Measurements from ENCODE around the gene TP53I11.

DNA sequence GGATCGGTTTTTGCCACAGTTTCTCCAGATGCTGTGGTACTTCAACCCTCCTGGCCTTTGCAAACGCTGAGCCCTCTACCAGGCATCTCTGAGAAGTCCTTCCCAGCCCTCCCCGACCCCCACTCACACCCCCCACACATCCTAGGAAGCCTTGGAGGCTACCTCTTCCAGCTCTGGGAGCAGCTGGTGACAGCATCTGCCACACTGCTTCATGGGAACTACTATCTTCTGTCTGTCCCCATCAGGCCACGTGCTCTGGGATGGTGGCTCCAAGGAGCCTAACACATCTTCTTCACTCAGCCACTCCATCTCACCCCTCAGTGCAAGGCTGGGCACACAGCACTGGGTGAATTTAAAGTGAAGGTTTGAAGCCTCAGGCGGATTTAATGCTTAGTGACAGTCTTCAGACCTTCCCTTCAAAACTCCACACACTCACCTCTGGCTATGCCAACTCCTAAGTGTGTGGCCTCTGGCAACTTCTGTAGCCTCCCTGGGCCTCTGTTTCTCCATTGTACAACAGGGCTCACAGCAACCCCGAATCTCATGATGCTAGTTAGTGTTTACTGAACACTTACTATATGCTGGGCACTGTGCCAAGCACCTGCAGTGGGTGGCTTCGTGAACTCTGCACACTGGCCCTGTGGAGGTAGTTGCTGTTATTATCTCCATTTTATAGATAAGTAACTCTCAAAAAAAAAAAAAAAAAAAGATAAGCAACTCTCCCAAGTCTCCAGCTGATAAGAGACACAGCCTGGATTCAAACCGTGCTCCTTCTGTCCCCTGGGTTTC, 7.3 kb upstream of the TP53I11 start:
- TF ChIP-seq, protein P1, sequence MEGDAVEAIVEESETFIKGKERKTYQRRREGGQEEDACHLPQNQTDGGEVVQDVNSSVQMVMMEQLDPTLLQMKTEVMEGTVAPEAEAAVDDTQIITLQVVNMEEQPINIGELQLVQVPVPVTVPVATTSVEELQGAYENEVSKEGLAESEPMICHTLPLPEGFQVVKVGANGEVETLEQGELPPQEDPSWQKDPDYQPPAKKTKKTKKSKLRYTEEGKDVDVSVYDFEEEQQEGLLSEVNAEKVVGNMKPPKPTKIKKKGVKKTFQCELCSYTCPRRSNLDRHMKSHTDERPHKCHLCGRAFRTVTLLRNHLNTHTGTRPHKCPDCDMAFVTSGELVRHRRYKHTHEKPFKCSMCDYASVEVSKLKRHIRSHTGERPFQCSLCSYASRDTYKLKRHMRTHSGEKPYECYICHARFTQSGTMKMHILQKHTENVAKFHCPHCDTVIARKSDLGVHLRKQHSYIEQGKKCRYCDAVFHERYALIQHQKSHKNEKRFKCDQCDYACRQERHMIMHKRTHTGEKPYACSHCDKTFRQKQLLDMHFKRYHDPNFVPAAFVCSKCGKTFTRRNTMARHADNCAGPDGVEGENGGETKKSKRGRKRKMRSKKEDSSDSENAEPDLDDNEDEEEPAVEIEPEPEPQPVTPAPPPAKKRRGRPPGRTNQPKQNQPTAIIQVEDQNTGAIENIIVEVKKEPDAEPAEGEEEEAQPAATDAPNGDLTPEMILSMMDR (IDR thresholded peaks at IDR 0.05; ENCODE audit: low read length) = no peak
- TF ChIP-seq EZH2 (optimal IDR thresholded peaks at IDR 0.05; ENCODE audit: low read depth, low read length) = no peak
- TF ChIP-seq EZH2phosphoT487 (IDR thresholded peaks at IDR 0.05; ENCODE audit: low read length) = no peak
